ENCODE results near the gene H2BW1. TPM values are rescaled to one million over a fixed set of nuclear protein-coding genes. Genes with fewer than 3 reads are reported as not detected.
"Not testable (repeated sequence)": the region's sequence is repeated elsewhere in the genome, so short reads cannot be mapped to it uniquely, and the experiment has no call there.

Gene H2BW1
- total RNA-seq, 4 donors from 2014 or later, result not detected

DNA sequence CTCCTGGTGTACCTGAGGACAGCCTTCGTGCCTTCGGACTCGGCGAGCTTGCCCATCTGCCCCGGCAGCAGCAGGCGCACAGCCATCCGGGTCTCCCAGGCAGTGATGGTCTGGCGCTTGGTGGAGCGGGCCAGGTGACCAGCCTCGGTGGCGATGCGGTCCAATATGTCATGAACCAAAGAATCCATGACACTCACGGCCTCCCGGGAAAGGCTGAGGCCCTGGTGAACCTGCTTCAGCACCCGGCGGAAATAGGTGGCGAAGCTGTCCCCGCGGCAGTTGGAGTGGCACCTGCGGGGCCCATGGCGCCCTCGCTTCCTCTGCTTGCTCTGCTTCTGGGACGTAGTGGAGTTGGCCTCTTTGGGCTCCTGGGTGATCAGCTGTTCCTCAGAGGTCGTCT, 350 bp downstream of the H2BW1 start:
- H3K27ac ChIP-seq, result no peak overlapping the region
- intact Hi-C loops (cut with DNase I; ENCODE audit: low total_unique reads) (no loop called here), in situ Hi-C loops (cut with MboI; ENCODE audit: low pct_ligation_motif_present in 1 of 4, low pct_unique_long_range_greater_than_20kb in 1 of 4, low sequenced_read_pairs in 3 of 4) (loop anchor here in 1 of 4 donors (5.0 kb wide), 1 partner anchor 91 kb away; no protein-coding TSS in a partner anchor)
- TF ChIP-seq POLR2AphosphoS5 (IDR thresholded peaks at IDR 0.05) (no peak), POLR2A (IDR thresholded peaks at IDR 0.05) (no peak), EP300 (IDR thresholded peaks at IDR 0.05; ENCODE audit: low read depth) (no peak)
- TF ChIP-seq, protein P1, sequence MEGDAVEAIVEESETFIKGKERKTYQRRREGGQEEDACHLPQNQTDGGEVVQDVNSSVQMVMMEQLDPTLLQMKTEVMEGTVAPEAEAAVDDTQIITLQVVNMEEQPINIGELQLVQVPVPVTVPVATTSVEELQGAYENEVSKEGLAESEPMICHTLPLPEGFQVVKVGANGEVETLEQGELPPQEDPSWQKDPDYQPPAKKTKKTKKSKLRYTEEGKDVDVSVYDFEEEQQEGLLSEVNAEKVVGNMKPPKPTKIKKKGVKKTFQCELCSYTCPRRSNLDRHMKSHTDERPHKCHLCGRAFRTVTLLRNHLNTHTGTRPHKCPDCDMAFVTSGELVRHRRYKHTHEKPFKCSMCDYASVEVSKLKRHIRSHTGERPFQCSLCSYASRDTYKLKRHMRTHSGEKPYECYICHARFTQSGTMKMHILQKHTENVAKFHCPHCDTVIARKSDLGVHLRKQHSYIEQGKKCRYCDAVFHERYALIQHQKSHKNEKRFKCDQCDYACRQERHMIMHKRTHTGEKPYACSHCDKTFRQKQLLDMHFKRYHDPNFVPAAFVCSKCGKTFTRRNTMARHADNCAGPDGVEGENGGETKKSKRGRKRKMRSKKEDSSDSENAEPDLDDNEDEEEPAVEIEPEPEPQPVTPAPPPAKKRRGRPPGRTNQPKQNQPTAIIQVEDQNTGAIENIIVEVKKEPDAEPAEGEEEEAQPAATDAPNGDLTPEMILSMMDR (IDR thresholded peaks at IDR 0.05), result no peak
- 94% methylated on average over 24 of the region's 24 CpGs; no CpG with 5 or more reads in 1 of the 2 donors for WGBS, 2 donors (ENCODE audit: low coverage in 1 of 2)
- no peaks in the 10 kb centered on the region for H3K36me3 ChIP-seq
- H3K27me3 ChIP-seq, result no peaks in the 10 kb centered on the region
- no peaks in the 10 kb centered on the region for H3K4me1 ChIP-seq
- DNase-seq, result no peak
- no peaks in the 10 kb centered on the region for H3K9me3 ChIP-seq
- H3K4me3 ChIP-seq, result no peak overlapping the region

DNA sequence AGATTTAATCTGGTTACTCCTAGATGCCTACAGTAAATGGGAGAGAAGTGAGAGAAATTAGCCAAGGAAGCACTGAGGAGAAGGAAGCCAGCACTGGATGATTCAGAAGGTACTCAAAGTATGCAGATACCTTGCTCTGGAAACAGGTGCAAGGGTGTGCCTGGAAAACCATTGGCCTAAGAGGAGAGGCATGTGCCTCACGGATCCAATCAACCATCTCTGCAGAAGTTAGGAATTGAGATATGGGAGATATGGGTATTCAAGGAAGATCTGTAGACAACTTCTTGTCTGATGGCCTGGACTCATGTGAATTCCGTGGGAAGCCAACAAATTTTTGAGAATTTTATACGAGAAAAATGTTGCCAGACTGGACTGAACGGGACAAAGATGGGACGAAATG, 4.7 kb downstream of the H2BW1 start:
- intact Hi-C loops (cut with DNase I; ENCODE audit: low total_unique reads) (no loop called here), in situ Hi-C loops (cut with MboI; ENCODE audit: low pct_ligation_motif_present in 1 of 4, low pct_unique_long_range_greater_than_20kb in 1 of 4, low sequenced_read_pairs in 3 of 4) (no loop called here)
- H3K27ac ChIP-seq, result no peak overlapping the region
- DNase-seq, result no peak
- H3K9me3 ChIP-seq, result no peaks in the 10 kb centered on the region
- no peak overlapping the region for H3K4me3 ChIP-seq
- TF ChIP-seq EP300 (IDR thresholded peaks at IDR 0.05; ENCODE audit: low read depth), result no peak
- TF ChIP-seq POLR2A (IDR thresholded peaks at IDR 0.05), result no peak
- TF ChIP-seq POLR2AphosphoS5 (IDR thresholded peaks at IDR 0.05), result no peak
- TF ChIP-seq, protein P1 (IDR thresholded peaks at IDR 0.05), result no peak
- H3K27me3 ChIP-seq, result no peaks in the 10 kb centered on the region
- H3K36me3 ChIP-seq, result no peaks in the 10 kb centered on the region
- 67% methylated on average over 5 of the region's 5 CpGs; no CpG with 5 or more reads in 1 of the 2 donors for WGBS, 2 donors (ENCODE audit: low coverage in 1 of 2)
- no peaks in the 10 kb centered on the region for H3K4me1 ChIP-seq

DNA sequence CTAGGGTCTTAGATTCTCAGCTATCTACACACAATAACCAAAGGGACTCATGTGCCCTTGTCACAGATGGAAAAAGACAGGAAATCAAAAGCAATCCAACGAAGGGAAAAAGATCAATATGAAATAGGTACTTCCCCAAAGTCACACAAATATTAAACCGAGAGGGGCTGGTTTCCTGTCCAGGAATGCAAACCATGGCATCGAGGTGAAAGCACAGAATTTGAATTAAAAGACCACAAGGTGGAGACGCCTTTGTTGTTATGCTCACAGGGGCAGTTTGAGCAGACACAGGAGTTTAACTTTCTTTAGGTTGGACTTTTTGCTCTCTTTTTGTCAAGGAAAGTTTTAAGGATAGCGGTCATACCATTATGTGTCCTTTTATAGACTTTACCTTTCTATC, 14.3 kb downstream of the H2BW1 start:
- no peaks in the 10 kb centered on the region for H3K9me3 ChIP-seq
- TF ChIP-seq POLR2AphosphoS5 (IDR thresholded peaks at IDR 0.05) (no peak), POLR2A (IDR thresholded peaks at IDR 0.05) (no peak), EP300 (IDR thresholded peaks at IDR 0.05; ENCODE audit: low read depth) (no peak)
- TF ChIP-seq, protein P1 (IDR thresholded peaks at IDR 0.05), result no peak
- intact Hi-C loops (cut with DNase I; ENCODE audit: low total_unique reads) (no loop called here), in situ Hi-C loops (cut with MboI; ENCODE audit: low pct_ligation_motif_present in 1 of 4, low pct_unique_long_range_greater_than_20kb in 1 of 4, low sequenced_read_pairs in 3 of 4) (no loop called here)
- DNase-seq, result no peak
- no peaks in the 10 kb centered on the region for H3K4me1 ChIP-seq
- H3K36me3 ChIP-seq, result no peaks in the 10 kb centered on the region
- no peak overlapping the region for H3K4me3 ChIP-seq
- no peaks in the 10 kb centered on the region for H3K27me3 ChIP-seq
- H3K27ac ChIP-seq, result no peak overlapping the region
- 37 to 44% methylated on average over 4 to 5 of the region's 5 CpGs for WGBS, 2 donors (ENCODE audit: low coverage in 1 of 2)

- H3K4me3 ChIP-seq; H3K36me3 ChIP-seq; H3K27ac ChIP-seq; in situ Hi-C loops (cut with MboI; ENCODE audit: low pct_ligation_motif_present in 1 of 4, low pct_unique_long_range_greater_than_20kb in 1 of 4, low sequenced_read_pairs in 3 of 4); H3K9me3 ChIP-seq; DNase-seq; H3K27me3 ChIP-seq; intact Hi-C loops (cut with DNase I; ENCODE audit: low total_unique reads); H3K4me1 ChIP-seq: not testable (repeated sequence)
- no CpG with 5 or more reads among the region's 13 CpGs for WGBS, 2 donors (ENCODE audit: low coverage in 1 of 2)
Observed at GRCh38 chrX:103983508-103983907, 30.0 kb downstream of the H2BW1 start.

GRCh38 chrX:103962411-103963278, 50.9 kb downstream of the H2BW1 start, which contains the start of gene TMSB15B:
TSS of gene TMSB15B (plus strand) at chrX:103962627.
- H3K27ac ChIP-seq; H3K4me3 ChIP-seq; H3K9me3 ChIP-seq; intact Hi-C loops (cut with DNase I; ENCODE audit: low total_unique reads); H3K36me3 ChIP-seq; H3K27me3 ChIP-seq; H3K4me1 ChIP-seq; in situ Hi-C loops (cut with MboI; ENCODE audit: low pct_ligation_motif_present in 1 of 4, low pct_unique_long_range_greater_than_20kb in 1 of 4, low sequenced_read_pairs in 3 of 4); DNase-seq: not testable (repeated sequence)
- no CpG with 5 or more reads among the region's 55 CpGs for WGBS, 2 donors (ENCODE audit: low coverage in 1 of 2)

Other genes starting within 250 kb of the H2BW1 start
- gene PLP1, start 236.9 kb downstream of the H2BW1 start, total RNA-seq, result 10 to 100 TPM in 1 of 4 donors, 1 to 10 TPM in 3; 3.8 to 13.7 (median 6.7) TPM
- 1 to 10 TPM in 3 of 4 donors, under 1 TPM in 1; 0.40 to 2.6 (median 1.7) TPM for gene RAB9B, start 181.5 kb downstream of the H2BW1 start, total RNA-seq
- 1 to 10 TPM in 1 of 4 donors, under 1 TPM in 1, not detected in 2; 0.82 to 2.9 TPM for gene TMSB15B, start 51.1 kb downstream of the H2BW1 start, total RNA-seq
- gene H2BW2, start 26.2 kb upstream of the H2BW1 start, total RNA-seq, result not detected
- 1 to 10 TPM in 1 of 4 donors, under 1 TPM in 1, not detected in 2; 0.55 to 2.2 TPM for gene TMSB15C, start 62.5 kb upstream of the H2BW1 start, total RNA-seq
- under 1 TPM in 1 of 4 donors, not detected in 3; 0.95 TPM for gene ZCCHC18, start 98.8 kb upstream of the H2BW1 start, total RNA-seq
- gene SLC25A53, start 143.3 kb upstream of the H2BW1 start, total RNA-seq, result 10 to 100 TPM in 2 of 4 donors, not detected in 2; 17.1 to 23.3 TPM
- 10 to 100 TPM; 10.8 to 37.2 (median 25.4) TPM for gene FAM199X, start 152.7 kb upstream of the H2BW1 start, total RNA-seq
- not detected for gene ESX1, start 241.2 kb upstream of the H2BW1 start, total RNA-seq